HCT116 (cell line): ENCODE data around the gene NR1H3.

Experiments used
- EZH2phosphoT487 ChIP-seq: fragments of 200-600 bp; IDR thresholded peaks from 2 replicates; pipeline ENCODE4 v1.6.1; 2018; ENCODE audit warnings: antibody characterized with exemption, borderline replicate concordance
- POLR2A ChIP-seq: IDR thresholded peaks from 2 replicates; pipeline ENCODE4 v1.7.0; 2011; ENCODE audit warnings: borderline replicate concordance; ENCODE audit not compliant: insufficient read depth, insufficient read length; ENCODE audit errors: extremely low read depth
- POLR2AphosphoS5 ChIP-seq: IDR thresholded peaks from 2 replicates; pipeline ENCODE4 v1.6.1; 2011; ENCODE audit warnings: mild to moderate bottlenecking, low read depth, low read length, moderate library complexity
- SP1 ChIP-seq: IDR thresholded peaks from 2 replicates; pipeline ENCODE4 v1.6.1; 2012; ENCODE audit warnings: low read depth
- YY1 ChIP-seq: IDR thresholded peaks from 2 replicates; pipeline ENCODE4 v1.6.1; 2011; ENCODE audit warnings: low read length, low read depth, moderate library complexity, mild to moderate bottlenecking; ENCODE audit not compliant: insufficient replicate concordance; ENCODE audit errors: extremely low read depth
- TF ChIP-seq, protein P1 (sequence below), 3 experiments: fragments of 200-600 bp in 1 of 3; sonication (generic) in 1 of 3; IDR thresholded peaks in 2 of 3; conservative IDR thresholded peaks in 1 of 3; 2 replicates each; pipeline ENCODE4 v1.5.1; 2012 to 2017; ENCODE audit warnings: low read depth in 2 of 3, low read length in 2 of 3, antibody characterized with exemption in 1 of 3, borderline replicate concordance in 1 of 3, control low read depth in 1 of 3, mild to moderate bottlenecking in 1 of 3, mixed read lengths in 1 of 3, mixed run types in 1 of 3, moderate library complexity in 1 of 3; ENCODE audit not compliant: insufficient read depth in 1 of 3
- TF ChIP-seq, protein P2 (sequence below): IDR thresholded peaks from 2 replicates; pipeline ENCODE4 v1.6.1; 2012
- TF ChIP-seq, protein P3 (sequence below): IDR thresholded peaks from 2 replicates; pipeline ENCODE4 v1.6.1; 2012; ENCODE audit warnings: low read depth

DNA sequence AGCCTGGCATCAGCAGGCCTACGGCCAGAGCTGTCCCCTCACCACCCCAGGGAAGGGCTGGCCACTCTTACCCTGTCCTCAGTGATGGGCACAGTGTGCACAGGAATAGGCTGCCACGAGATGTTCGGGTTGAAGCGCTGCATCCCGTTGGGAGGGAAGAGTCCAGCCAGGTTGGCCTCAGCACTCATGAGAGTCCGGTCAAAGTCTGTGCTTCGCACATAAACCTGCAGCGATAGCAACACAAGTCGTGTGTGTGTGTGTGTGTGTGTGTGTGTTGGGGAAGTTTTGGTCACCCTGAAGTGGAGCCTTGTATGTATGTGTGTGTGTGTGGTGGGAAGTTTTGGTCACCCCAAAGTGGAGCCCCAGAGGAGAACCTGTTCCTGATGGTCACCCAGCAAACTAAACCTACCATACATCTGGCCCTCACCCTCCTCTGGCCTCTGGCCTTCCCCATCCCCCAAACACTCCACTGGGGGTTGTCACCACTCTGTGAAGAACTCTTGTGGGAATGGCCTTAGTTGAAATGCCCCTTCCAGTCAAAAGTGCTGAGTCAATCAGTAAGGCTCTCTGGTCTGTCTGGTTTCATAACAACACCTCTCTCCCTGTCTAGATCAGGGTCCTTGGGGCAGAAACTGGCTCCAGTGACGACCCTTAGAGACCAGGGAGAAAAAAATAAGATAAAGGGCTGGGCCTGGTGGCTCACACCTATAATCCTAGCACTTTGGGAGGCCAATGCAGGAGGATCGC, 12.0 kb upstream of the NR1H3 start:
- TF ChIP-seq, protein P1, sequence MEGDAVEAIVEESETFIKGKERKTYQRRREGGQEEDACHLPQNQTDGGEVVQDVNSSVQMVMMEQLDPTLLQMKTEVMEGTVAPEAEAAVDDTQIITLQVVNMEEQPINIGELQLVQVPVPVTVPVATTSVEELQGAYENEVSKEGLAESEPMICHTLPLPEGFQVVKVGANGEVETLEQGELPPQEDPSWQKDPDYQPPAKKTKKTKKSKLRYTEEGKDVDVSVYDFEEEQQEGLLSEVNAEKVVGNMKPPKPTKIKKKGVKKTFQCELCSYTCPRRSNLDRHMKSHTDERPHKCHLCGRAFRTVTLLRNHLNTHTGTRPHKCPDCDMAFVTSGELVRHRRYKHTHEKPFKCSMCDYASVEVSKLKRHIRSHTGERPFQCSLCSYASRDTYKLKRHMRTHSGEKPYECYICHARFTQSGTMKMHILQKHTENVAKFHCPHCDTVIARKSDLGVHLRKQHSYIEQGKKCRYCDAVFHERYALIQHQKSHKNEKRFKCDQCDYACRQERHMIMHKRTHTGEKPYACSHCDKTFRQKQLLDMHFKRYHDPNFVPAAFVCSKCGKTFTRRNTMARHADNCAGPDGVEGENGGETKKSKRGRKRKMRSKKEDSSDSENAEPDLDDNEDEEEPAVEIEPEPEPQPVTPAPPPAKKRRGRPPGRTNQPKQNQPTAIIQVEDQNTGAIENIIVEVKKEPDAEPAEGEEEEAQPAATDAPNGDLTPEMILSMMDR (IDR thresholded peaks at IDR 0.05 in 2 of 3, conservative IDR thresholded peaks at IDR 0.05 in 1 of 3; ENCODE audit: borderline replicate concordance in 1 of 3, insufficient read depth in 1 of 3, low read depth in 2 of 3, low read length in 2 of 3) = no peak
- TF ChIP-seq EZH2phosphoT487 (no peak), POLR2A (no peak), POLR2AphosphoS5 (no peak), SP1 (no peak), YY1 (no peak)
- TF ChIP-seq, protein P2, sequence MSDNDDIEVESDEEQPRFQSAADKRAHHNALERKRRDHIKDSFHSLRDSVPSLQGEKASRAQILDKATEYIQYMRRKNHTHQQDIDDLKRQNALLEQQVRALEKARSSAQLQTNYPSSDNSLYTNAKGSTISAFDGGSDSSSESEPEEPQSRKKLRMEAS = no peak
- TF ChIP-seq, protein P3, sequence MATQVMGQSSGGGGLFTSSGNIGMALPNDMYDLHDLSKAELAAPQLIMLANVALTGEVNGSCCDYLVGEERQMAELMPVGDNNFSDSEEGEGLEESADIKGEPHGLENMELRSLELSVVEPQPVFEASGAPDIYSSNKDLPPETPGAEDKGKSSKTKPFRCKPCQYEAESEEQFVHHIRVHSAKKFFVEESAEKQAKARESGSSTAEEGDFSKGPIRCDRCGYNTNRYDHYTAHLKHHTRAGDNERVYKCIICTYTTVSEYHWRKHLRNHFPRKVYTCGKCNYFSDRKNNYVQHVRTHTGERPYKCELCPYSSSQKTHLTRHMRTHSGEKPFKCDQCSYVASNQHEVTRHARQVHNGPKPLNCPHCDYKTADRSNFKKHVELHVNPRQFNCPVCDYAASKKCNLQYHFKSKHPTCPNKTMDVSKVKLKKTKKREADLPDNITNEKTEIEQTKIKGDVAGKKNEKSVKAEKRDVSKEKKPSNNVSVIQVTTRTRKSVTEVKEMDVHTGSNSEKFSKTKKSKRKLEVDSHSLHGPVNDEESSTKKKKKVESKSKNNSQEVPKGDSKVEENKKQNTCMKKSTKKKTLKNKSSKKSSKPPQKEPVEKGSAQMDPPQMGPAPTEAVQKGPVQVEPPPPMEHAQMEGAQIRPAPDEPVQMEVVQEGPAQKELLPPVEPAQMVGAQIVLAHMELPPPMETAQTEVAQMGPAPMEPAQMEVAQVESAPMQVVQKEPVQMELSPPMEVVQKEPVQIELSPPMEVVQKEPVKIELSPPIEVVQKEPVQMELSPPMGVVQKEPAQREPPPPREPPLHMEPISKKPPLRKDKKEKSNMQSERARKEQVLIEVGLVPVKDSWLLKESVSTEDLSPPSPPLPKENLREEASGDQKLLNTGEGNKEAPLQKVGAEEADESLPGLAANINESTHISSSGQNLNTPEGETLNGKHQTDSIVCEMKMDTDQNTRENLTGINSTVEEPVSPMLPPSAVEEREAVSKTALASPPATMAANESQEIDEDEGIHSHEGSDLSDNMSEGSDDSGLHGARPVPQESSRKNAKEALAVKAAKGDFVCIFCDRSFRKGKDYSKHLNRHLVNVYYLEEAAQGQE = no peak
